Caco-2 (cell line): ENCODE results near the gene EDEM2. TPM values are rescaled to one million over a fixed set of nuclear protein-coding genes. Genes with fewer than 3 reads are reported as not detected.
"Not testable (repeated sequence)": the region's sequence is repeated elsewhere in the genome, so short reads cannot be mapped to it uniquely, and the experiment has no call there.

Source experiments
- BruUV-seq: library from RNA; stranded (reverse); fragments of 400-500 nt; replicated peaks from 2 replicates; lab custom pipeline; 2021; lab: Mats Ljungman, UMichigan
- CTCF ChIA-PET: fragments of 300-600 bp; sonication (Branson Sonifier 250); formaldehyde crosslinking; loops from one replicate; lab custom pipeline; 2022; ENCODE audit warnings: antibody characterized with exemption; lab: Charles Lee
- POLR2A ChIA-PET: fragments of 300-600 bp; sonication (Branson Sonifier 250); formaldehyde crosslinking; loops from one replicate; lab custom pipeline; 2022; ENCODE audit warnings: antibody characterized with exemption; lab: Charles Lee
- DNase-seq, 2 experiments: peaks; one replicate each; pipeline versions ENCODE4 v3.0.0 to v3.0.0-alpha.2; 2020 to 2022
- H3K27me3 ChIP-seq: replicated peaks from 2 replicates; pipeline ENCODE4 v1.6.0; 2011; ENCODE audit warnings: low read length; ENCODE audit not compliant: control insufficient read depth, insufficient read depth
- H3K36me3 ChIP-seq: 2 replicates; pipeline ENCODE4 v1.5.1; 2011; ENCODE audit warnings: low read length; ENCODE audit not compliant: control insufficient read depth, insufficient read depth
- H3K4me1 ChIP-seq: fragments of 250-450 bp; sonication (Bioruptor Pico); 2 replicates; pipeline ENCODE4 v1.5.1; 2020; ENCODE audit warnings: mild to moderate bottlenecking
- H3K4me3 ChIP-seq: 2 replicates; pipeline ENCODE4 v1.5.1; 2011; ENCODE audit warnings: low read depth, mild to moderate bottlenecking, control low read depth, low read length
- H3K9me3 ChIP-seq: fragments of 250-450 bp; sonication (Bioruptor Pico); 2 replicates; pipeline ENCODE4 v1.5.1; 2020; ENCODE audit warnings: mild to moderate bottlenecking, moderate library complexity
- H3K27ac Mint-ChIP-seq: one replicate; pipeline ENCODE4 v1.8.0; 2022; ENCODE audit warnings: mixed read lengths; ENCODE audit not compliant: unreplicated experiment
- H3K27me3 Mint-ChIP-seq: one replicate; pipeline ENCODE4 v1.8.0; 2022; ENCODE audit warnings: mixed read lengths; ENCODE audit not compliant: insufficient read depth, unreplicated experiment
- H3K36me3 Mint-ChIP-seq: one replicate; pipeline ENCODE4 v1.8.0; 2022; ENCODE audit warnings: mild to moderate bottlenecking, mixed read lengths; ENCODE audit not compliant: insufficient read depth, unreplicated experiment
- H3K4me1 Mint-ChIP-seq: one replicate; pipeline ENCODE4 v1.8.0; 2022; ENCODE audit warnings: low read depth, mixed read lengths; ENCODE audit not compliant: unreplicated experiment
- H3K4me3 Mint-ChIP-seq: one replicate; pipeline ENCODE4 v1.8.0; 2022; ENCODE audit warnings: mild to moderate bottlenecking, moderate library complexity, mixed read lengths; ENCODE audit not compliant: unreplicated experiment
- H3K9me3 Mint-ChIP-seq: one replicate; pipeline ENCODE4 v1.8.0; 2022; ENCODE audit warnings: mixed read lengths; ENCODE audit not compliant: unreplicated experiment
- CTCF ChIP-seq, 2 experiments: fragments of 200-600 bp in 1 of 2; IDR thresholded peaks; 1 replicate in 1 of 2; 2 replicates in 1 of 2; pipeline versions ENCODE4 v1.5.1 to v1.8.0; 2011 to 2022; ENCODE audit warnings: antibody characterized with exemption in 1 of 2, control low read depth in 1 of 2, inconsistent platforms in 1 of 2, low read depth in 1 of 2, low read length in 1 of 2, mild to moderate bottlenecking in 1 of 2, moderate library complexity in 1 of 2; ENCODE audit not compliant: insufficient read depth in 1 of 2, severe bottlenecking in 1 of 2, unreplicated experiment in 1 of 2
- intact Hi-C: fragments of 100-400 bp; cut with micrococcal nuclease; formaldehyde crosslinking; loops from one replicate; pipeline ENCODE4 v1.10.0; 2022; ENCODE audit not compliant: unreplicated experiment
- total RNA-seq: library from RNA; stranded (reverse); gene quantifications from 2 replicates; pipeline ENCODE4 v1.2.3, GENCODE V29; 2022

Gene EDEM2
- total RNA-seq, 1 experiment from 2014 or later: 41.2 TPM

- no peak for TF ChIP-seq CTCF (IDR thresholded peaks at IDR 0.05; ENCODE audit: insufficient read depth in 1 of 2, low read depth in 1 of 2, low read length in 1 of 2, severe bottlenecking in 1 of 2, unreplicated experiment in 1 of 2)
- Histone ChIP-seq H3K36me3 (no peaks in the 10 kb centered on the region), H3K4me1 (peaks cover 4% of the 10 kb centered on the region; the same call in 1 of the 2 replicates), H3K27me3 (no peaks in the 10 kb centered on the region), H3K4me3 (no peak overlapping the region), H3K9me3 (no peaks in the 10 kb centered on the region)
- no peaks in the 10 kb centered on the region for H3K9me3 Mint-ChIP-seq
- peak in 1 of 2 experiments; percentile 14 for DNase-seq
- H3K36me3 Mint-ChIP-seq: no peaks in the 10 kb centered on the region
- H3K27ac Mint-ChIP-seq: no peak overlapping the region
- CTCF ChIA-PET: interaction anchor here (0.5 to 1.6 kb wide), 7 partner anchors 17 to 289 kb away, joined by 3 to 8 read pairs (median 4); partner anchors contain the start of gene ACSS2
- no peak overlapping the region for H3K4me3 Mint-ChIP-seq
- BruUV-seq: no TSS peak
- intact Hi-C loops: no loop called here
- H3K27me3 Mint-ChIP-seq: no peaks in the 10 kb centered on the region
- H3K4me1 Mint-ChIP-seq: no peaks in the 10 kb centered on the region
- POLR2A ChIA-PET: interaction anchor here (0.6 kb wide), 2 partner anchors 42 to 95 kb away, joined by 3 to 9 read pairs; no protein-coding TSS in a partner anchor
These were observed 18.4 kb upstream of the EDEM2 start for GRCh38 chr20:35165221-35166185.

GRCh38 chr20:35164531-35164930 is 17.4 kb upstream of the EDEM2 start:
- H3K4me3 Mint-ChIP-seq, POLR2A ChIA-PET, H3K27me3 ChIP-seq, H3K4me1 ChIP-seq, H3K4me3 ChIP-seq, intact Hi-C loops, H3K36me3 ChIP-seq, H3K36me3 Mint-ChIP-seq, H3K9me3 ChIP-seq, H3K27me3 Mint-ChIP-seq, H3K4me1 Mint-ChIP-seq, BruUV-seq, H3K9me3 Mint-ChIP-seq, H3K27ac Mint-ChIP-seq: not testable (repeated sequence)
- peak in 1 of 2 experiments; percentile 7 for DNase-seq
- CTCF ChIA-PET: interaction anchor here (0.6 kb wide), 1 partner anchor 288 kb away, joined by 4 read pairs; the partner anchor contains the start of gene ACSS2

- H3K4me1 Mint-ChIP-seq, H3K9me3 ChIP-seq, H3K4me1 ChIP-seq, DNase-seq, H3K27me3 ChIP-seq, BruUV-seq, H3K27me3 Mint-ChIP-seq, POLR2A ChIA-PET, H3K36me3 Mint-ChIP-seq, H3K4me3 ChIP-seq, H3K4me3 Mint-ChIP-seq, H3K9me3 Mint-ChIP-seq, H3K36me3 ChIP-seq, H3K27ac Mint-ChIP-seq, CTCF ChIA-PET, intact Hi-C loops: not testable (repeated sequence)
These were observed 13.2 kb upstream of the EDEM2 start for GRCh38 chr20:35160341-35160740.

GRCh38 chr20:35156978-35157377 is 9.8 kb upstream of the EDEM2 start:
- TF ChIP-seq CTCF (IDR thresholded peaks at IDR 0.05; ENCODE audit: insufficient read depth in 1 of 2, low read depth in 1 of 2, low read length in 1 of 2, severe bottlenecking in 1 of 2, unreplicated experiment in 1 of 2): no peak
- DNase-seq: peak in 1 of 2 experiments; percentile 9
- intact Hi-C loops: no loop called here
- Mint-ChIP-seq H3K27ac (no peak overlapping the region), H3K4me1 (no peaks in the 10 kb centered on the region), H3K27me3 (no peaks in the 10 kb centered on the region), H3K4me3 (no peak overlapping the region), H3K9me3 (no peaks in the 10 kb centered on the region), H3K36me3 (no peaks in the 10 kb centered on the region)
- Histone ChIP-seq H3K9me3 (no peaks in the 10 kb centered on the region; the same call in 1 of the 2 replicates), H3K4me1 (peaks cover 4% of the 10 kb centered on the region; the same call in 1 of the 2 replicates), H3K36me3 (no peaks in the 10 kb centered on the region), H3K4me3 (no peak overlapping the region), H3K27me3 (no peaks in the 10 kb centered on the region)
- ChIA-PET CTCF (no interaction called here), POLR2A (no interaction called here)
- no TSS peak for BruUV-seq
